GF-D8 (cell line): ENCODE measurements around the gene KHDC4.
"Not testable (repeated sequence)": the region's sequence is repeated elsewhere in the genome, so short reads cannot be mapped to it uniquely, and the experiment has no call there.

Experiments used
- DNase-seq: peaks from one replicate; lab custom pipeline; 2025; lab: John Stamatoyannopoulos, UW

Gene KHDC4

DNA sequence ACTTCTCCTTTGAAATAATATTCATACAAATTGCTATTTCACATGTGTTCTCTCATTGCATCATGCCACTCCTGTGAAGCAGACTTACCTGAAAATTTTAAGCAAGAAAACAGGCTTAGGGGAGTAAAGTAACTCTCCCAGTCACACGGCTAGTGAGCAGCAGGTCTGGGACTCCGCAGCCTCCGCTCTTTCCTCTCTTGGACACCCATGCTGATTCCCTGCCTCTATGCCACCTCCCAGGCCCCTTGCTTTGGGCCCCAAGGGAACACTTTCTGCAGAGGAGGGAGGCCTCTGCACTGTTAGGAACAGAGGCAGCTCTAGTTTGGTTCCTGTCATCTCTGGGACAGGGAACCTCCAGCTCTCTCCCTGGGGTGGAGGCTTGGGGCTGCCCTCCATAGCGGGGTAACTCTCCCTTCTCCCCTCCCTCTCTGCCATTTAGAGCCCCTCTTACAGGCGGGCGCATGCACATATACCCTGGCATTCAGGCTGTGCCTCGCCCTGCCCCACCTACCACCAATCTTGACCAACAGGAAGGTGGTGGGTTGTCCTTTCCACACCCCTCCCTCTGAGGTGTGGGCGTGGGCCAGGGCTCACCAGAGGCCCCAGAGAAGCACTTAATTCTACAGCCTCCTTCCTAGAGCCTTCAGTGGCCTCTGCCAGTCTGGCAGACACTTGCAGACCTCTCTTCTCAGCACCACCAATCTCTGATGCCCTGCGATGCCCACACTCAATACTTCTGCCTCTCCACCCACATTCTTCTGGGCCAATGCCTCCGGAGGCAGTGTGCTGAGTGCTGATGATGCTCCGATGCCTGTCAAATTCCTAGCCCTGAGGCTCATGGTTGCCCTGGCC is 7.0 kb upstream of the KHDC4 start, which contains the start of gene RXFP4:
Gene RXFP4 (plus strand): TSS at position 646 of the 852 bp plus-strand sequence. CDS start 72 bp downstream, at position 718.
- DNase-seq: no peak

DNA sequence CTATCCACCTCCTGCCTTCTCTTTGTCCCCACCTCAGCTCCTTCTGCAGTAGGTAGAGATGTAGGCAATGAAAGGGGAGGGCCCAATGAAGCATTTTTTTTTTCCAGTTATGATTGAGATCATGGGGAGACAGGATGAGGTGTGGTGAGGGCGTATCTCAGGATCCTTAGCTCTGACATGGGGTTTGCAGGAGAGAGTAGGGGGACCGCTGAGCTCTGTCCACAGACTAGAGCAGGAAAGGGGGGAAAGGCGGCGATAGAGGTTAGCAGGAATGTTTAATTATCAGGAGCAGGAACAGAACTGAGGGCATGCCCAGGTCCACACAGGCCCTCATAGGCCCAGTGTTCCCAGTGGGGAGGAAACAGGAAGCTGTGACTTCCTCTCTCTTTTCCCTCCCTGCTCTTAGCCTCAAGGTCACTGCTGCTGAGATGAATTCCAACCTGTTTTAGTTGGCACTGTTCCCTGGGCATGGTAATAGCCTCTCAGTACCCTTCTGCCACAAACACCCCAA is 6.3 kb upstream of the KHDC4 start:
- peak; percentile 61 for DNase-seq

DNA sequence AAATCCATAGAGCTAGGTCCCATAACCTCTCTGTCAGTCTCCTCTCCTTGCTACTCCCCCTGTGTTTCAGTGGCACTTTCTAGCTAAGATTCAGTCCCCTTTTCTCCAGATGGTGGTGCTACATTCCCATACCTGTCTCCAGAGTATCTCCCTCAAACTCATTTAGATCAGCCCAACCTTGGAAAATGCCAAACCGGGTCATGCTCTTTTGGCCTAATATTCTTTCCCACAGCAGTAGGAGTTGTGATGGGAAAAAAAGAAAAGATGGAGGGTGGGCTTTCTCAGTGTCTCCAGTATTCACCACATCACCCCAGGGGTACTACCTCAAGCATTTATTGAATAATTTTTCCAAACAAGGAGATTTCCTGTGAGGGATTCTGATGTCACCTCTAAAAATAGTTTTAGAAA is 4.0 kb upstream of the KHDC4 start:
- peak; percentile 44 for DNase-seq

DNA sequence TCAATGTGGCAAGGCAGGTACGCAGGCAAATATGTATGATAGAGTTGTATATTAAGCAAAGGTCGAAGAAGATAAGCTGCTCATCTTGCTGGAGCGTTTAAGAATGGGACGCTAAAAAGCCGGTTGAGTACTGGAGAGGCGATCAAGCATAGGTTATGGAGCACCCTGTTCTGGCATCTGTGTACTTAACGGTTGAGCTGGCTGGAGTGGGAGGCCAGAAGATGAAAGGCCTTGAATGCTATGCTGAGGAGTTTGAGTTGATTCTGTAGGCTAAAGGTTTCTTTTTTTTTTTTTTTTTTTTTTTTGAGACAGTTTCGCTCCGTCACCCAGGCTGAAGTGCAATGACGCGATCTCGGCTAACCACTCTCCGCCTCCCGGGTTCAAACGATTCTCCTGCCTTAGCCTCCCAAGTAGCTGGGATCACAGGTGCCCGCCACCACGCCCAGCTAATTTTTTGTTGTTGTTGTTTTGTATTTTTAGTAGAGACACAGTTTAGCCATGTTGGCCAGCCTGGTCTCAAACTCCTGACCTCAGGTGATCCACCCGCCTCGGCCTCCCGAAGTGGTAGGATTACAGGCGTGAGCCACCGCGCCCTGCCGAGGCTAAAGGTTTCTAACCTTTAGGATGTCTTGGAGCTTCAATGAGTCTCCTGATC is 850 bp upstream of the KHDC4 start:
- no peak for DNase-seq

DNA sequence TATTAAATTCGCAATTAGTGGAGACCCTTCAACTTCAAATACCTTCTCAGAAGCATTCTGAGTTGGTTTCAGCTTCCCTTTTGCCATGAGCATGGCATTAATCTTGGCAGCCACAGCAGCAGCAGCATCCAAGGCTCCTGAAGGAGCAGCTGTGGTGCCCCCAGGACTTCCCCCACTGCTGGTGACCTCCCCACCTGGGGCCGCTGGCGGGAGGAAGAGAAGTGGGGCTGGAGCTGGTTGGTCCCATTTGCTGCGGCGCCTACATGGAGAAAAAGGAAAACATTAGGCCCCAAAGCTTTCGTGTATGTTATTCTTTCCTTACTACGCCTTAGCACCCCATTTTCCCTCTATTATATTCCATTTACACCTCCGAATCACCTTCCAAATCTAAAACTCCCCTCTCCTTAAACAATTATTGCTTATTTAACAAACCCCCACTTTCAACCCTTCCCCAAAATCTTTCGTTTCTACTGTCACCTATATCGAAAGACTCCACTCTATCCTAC is 569 bp downstream of the KHDC4 start:
- DNase-seq: no peak

DNA sequence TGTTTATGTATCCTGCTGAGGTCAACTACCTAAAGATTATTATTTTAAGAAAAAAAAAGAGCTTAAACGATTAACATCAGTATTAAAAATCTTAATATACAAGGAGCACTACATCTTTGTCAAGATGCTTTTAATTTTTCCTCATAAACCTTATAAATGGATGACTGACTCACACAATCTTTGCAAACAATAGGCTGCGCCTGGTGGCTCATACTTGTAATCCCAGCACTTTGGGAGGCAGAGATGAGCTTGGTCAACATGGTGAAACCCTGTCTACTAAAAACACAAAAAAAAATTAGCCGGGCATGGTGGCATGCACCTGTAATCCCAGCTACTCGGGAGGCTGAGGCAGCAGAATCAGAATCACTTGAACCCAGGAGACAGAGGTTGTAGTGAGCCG is 1.7 kb downstream of the KHDC4 start:
- DNase-seq: no peak

DNA sequence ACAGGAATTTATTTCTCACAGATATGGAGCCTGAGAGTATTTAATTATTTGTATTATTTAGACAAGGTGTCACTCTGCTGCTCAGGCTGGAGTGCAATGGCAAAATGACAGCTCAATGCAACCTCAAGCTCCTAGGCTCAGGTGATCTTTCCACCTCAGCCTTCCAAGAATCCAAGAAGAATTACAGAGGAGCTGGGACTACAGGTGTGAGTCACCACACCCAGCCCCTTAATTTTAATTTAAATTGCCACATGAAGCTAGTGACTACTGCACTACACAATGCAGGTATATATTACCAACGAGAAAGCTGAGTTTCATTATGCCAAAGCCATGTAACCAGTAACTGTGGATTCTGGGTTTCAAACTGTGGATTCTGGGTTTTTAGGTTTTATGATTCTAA is 2.1 kb downstream of the KHDC4 start:
- DNase-seq: no peak

DNA sequence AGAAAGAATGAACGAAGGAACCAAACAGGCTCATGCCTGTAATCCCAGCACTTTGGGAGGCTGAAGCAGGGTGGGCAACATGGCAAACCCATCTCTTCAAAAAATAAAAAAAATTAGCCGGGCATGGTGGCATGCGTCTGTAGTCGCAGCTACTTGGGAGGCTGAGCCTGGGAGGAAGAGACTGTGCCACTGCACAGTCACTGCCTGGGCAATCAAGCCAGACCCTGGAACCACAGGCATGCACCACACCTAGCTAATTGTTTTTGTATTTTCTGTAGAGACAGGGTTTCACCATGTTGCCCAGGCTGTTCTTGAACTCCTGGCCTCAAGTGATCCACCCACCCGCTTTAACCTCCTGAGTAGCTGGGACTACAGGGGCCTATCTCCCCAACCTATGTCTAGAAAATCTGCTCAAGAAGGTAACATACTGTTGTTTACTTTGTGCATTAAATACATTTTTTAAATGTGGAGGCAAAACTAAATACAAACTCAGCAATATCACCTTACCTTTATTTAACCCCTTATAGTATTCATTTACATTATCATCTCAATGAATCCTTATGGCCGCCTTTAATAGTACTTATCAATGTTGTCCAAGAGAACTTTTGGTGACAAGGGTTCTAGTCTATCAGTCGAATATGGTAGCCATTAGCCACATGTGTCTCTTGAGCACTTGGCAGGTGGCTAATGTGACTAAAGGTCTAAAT is 2.7 kb downstream of the KHDC4 start:
- no peak for DNase-seq

DNA sequence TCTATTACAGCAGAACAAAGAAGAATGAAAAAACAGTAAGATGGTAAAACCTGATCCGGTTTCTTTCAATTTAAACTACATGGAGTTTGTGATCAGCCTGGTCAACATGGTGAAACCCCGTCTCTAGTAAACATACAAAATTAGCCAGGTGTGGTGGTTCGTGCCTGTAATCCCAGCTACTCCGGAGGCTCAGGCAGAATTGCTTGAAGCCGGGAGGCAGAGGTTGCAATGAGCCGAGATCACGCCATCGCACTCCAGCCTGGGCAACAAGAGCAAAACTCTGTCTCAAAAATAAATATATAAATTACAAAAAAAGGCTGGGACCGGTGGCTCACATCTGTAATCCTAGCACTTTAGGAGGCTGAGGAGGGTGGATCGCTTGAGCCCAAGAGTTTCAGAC is 3.5 kb downstream of the KHDC4 start:
- not testable (repeated sequence) for DNase-seq

DNA sequence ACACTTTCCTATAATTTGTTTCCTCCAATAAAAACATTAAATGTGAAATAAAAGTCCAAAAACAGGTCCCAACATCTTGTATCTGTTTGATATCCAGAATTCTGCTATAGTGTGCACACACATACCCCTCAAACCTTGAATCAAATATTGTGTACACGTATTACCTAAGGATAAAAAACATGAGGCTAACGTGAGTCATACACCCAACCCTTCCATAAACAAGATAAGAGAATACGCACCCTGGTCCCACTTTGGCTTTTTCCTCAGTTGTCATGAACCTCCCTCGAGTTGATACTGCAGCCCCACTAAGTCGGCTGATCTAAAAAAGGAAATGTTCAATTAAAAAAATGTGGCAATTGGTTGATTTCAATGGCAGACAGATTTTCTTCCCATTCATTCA is 5.2 kb downstream of the KHDC4 start:
- DNase-seq: no peak

DNA sequence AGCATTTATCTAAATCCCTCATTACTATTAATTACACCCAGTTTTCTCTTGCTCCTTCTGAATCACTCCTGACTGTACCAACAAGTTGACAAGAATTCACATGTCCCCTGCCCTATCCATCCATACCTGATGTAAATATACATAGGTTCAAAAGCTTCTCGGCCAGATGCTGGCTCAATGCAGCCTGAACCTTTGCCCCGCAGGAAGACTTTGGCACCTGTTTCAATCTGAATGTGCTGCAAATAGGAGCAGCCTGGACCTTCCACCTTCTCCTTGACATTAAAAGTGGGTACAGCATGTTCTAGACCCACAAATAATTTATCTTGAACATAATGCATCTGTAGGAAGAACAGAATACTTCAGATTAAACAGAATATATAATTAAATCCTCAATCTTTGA is 8.7 kb downstream of the KHDC4 start:
- DNase-seq: no peak

DNA sequence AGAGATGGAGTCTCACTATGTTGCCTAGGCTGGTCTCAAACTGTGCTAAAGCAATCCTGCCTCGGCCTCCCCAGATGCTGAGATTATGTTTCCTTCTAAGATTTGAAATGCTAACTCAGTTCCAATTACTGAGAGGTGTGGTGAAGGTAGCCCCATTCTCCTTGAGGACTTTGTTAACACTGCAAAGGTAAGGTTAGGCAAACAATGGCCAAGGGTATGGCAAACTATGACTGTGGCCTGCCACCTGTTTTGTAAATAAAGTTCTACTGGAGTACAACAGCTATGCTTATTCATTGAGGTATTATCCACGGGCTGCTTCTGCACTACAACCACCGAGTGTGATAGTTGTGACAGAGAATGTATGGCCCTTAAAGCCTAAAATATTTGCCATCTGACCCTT is 13.5 kb downstream of the KHDC4 start:
- DNase-seq: no peak

DNA sequence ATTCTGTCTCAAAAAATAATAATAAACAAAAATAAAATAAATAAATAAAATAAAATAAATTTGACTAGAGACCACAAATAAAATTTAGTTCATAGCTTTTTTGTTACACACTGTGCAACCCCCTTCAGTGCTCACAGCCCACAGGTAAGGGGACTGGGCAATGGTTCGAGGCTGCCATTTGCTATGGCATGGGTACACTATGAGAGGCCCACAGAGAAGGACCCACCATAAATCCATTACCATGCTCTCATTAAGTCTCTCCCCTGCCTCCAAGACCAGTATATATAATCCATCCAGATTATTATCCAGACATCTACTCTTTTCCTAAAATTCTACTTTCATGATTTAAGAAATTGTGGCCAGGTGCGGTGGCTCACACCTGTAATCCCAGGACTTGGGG is 14.4 kb downstream of the KHDC4 start:
- no peak for DNase-seq

DNA sequence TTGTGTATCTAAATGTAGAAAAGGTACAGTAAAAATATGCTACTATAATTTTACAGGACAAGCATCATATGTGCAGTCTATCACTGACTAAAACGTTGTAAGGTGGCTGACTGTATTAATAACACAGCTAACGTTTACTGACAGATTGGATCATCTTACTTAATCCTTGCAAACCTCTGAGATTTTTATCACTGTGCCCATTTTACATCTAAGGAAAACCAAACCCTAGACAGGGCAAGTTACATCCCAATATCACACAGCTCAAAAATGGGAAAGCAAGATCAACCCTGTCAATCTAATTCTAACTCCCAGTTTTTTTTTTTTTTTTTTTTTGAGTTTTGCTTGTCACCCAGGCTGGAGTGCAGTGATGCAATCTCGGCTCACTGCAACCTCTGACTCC is 15.6 kb downstream of the KHDC4 start:
- no peak for DNase-seq

DNA sequence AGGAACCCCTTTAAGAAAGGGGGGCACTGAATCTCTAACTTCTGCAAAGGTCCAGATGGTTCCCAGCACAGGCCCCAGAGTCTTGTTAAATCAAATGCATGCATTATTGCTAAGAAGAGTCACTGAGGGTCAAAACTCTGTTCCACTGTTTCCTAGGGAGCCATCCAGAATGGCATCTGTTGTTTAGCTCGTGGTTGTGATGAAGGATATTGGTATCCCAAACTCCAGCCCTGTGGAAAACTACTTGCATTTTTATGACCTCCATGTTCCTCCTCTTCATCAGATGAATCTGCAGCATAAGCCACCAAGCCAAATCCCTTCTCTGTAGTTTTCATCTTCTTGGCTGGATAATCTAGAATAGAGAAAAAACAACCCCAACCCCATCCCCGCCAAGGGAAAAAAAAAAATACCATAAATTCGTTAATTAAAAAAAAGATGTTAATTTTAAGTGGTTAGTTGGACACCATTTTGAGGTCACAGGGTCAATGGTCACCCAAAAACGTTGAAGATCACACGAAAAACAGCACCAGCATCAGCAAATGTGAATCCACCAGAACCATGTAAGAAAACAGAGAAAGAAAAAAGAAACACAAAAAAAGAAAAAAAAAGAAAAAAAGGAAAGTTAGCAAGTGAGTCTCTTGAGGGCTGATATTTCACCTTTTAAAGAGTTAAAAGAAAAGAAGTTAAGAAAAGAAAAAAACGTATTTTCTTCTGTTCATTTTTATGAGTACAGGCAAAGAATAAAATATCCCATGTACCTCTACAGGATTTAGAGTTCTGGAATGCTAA is 20.1 kb downstream of the KHDC4 start:
- DNase-seq: no peak

DNA sequence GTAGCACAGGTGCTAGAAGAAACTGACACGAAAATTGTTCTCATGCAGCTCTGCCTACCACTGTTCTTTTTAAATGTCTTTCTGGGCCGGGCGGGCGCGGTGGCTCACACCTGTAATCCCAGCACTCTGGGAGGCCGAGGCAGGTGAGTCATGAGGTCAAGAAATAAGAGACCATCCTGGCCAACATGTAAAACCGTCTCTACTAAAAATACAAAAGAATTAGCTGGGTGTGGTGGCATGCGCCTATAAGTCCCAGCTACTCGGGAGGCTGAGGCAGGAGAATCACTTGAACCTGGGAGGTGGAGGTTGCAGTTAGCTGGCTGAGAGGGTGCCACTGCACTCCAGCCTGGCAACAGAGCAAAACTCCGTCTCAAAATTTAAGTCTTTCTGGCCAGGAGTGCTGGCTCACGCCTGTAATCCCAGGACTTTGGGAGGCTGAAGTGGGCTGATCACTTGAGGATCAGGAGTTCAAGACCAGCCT is 22.1 kb downstream of the KHDC4 start:
- no peak for DNase-seq

DNA sequence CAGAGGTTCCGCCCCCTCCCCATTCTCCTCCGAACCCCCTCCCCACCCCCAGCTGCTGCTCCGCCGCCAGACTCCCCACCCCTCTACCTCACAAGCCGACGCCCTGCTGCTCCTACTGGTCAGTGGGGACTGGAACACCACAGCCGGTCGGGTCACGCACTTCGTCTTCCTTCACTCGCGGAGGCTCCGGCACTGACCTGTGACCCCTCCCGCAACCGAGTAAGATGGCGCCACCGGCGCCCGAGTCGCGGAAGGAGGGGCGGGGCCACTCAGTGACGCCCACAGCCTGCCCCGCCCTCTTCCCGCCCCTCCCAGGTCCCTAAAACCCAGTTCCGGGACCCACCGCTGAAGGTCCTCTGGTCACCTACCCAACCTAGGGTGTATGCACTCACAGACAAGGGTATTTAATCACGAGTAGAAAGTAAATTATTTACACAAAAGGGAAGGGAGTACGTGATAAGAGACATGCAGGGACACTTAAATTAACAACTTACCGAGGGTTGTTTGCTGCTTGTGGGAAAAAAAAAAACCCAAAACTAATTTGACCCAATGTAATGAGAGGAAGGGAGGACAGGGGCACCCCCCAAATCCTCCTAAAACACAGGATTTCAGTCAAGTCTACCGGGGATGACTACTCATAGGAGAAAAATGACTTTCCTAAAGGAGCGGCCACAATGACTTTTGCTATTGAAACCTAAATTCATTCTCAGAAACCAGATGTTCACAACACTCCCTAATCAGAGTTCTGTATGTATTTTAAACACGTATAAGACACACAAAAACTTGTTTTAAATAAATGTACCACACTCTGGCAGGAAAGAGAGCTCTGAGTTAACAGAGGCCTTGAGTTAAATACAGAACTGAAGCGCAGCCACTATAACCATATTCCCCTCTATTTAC is 22.8 kb downstream of the KHDC4 start, which contains the start of gene RIT1:
Gene RIT1 (minus strand): TSS at position 194 of the 900 bp plus-strand sequence. CDS start 588 bp downstream, outside the sequence.
- peak; percentile 21 for DNase-seq

DNA sequence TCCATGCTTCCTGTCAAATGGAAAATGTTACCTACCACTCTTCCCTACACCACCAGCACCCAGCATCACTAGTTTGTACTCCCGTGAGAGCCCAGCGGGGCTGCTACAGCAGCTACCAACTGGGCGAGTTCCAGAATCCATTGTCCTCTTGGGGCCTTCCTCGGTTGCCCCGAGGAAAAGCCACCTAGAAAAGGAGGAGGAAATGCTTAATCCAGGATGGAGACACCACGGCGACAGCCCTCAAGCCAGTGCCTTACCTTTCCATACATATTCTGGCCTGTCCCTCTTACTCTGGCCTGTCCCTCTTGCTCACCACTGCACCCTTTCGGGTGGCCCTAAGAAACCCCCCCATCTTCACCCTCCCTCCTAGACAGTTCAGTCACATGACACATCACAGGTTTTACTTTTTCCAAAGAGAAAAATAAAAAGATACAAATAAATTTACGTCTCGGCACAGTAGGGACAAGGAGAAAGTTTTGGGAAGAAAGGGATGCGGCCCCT is 23.5 kb downstream of the KHDC4 start:
- no peak for DNase-seq

DNA sequence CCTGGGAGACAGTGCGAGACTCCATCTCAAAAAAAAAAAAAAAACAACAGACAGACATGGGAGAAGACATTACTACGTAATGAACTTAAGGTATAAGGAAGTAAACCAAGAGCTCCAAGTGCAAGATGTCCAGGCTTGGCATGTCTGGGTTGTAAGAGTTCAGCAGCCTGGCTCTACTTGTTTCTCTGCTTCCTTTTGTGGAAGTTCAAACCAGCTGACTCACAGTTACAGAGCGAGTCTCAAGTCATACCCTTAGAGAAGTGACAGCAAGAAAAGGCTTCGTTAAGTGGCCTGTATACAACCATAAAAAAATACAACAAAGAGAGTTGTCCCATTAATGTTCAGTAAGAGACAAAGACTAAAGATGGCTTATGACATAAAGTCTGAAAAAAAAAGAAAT is 24.3 kb downstream of the KHDC4 start:
- peak; percentile 9 for DNase-seq

DNA sequence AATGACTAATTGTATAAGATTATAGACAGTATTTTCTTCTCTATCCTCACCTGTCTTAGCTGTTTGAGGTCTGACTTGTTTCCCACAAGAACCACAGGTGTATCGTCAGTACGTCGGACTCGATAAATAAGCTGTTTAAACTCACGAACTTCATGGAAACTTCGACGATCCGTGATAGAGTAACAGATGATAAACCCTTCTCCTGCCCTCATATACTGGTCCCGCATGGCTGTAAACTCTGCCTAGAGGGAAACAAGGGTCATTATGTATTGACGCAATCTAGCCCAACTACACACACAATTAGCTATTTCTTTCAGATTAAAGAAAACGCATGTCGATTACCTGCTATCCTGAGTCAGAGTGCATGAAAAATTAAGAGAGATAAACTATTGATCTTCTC is 30.0 kb downstream of the KHDC4 start:
- DNase-seq: no peak
